Activated CD8-positive, alpha-beta memory T cell treated with anti-CD3 and anti-CD28 coated beads for 36 hours (primary cell): ENCODE results near the gene DDB1. TPM values are rescaled to one million over a fixed set of nuclear protein-coding genes. Genes with fewer than 3 reads are reported as not detected.
"Not testable (repeated sequence)": the region's sequence is repeated elsewhere in the genome, so short reads cannot be mapped to it uniquely, and the experiment has no call there.

ENCODE experiments used
- CTCF ChIA-PET: fragments of 350-600 bp; sonication (Branson Sonifier 250); formaldehyde crosslinking; loops from one replicate; lab custom pipeline; 2021; ENCODE audit warnings: antibody characterized with exemption; lab: Charles Lee
- POLR2A ChIA-PET: fragments of 350-600 bp; sonication (Branson Sonifier 250); formaldehyde crosslinking; loops from one replicate; lab custom pipeline; 2021; ENCODE audit warnings: antibody characterized with exemption; lab: Charles Lee
- total RNA-seq, 2 experiments: library from RNA; stranded (reverse); gene quantifications; one replicate each; pipeline ENCODE4 v1.2.3, GENCODE V29; 2021

The DDB1 gene
- total RNA-seq, 2 experiments from 2014 or later: 312 to 319 TPM

DNA sequence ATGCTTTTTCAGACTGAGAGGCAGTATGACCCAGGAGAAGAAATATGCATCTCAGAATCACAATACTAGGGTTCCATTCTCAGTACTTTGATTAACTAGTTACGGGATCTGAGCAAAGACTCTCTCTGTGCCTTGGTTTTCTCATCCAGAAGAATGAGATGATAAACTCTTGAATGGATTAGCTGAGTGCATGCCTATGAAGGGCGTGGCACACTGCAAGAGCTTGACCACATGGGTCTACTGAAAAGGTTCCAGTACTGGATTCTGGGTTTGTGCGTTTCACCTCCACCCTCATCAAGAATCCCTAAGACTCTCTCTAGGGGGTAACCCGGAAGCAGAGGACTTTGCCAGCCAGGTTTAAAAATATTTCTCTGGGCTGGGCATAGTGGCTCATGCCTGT lies 66.3 kb downstream of the DDB1 start:
- ChIA-PET CTCF (interaction anchor here (2.4 kb wide), 1 partner anchor 12 kb away, joined by 5 read pairs; no protein-coding TSS in a partner anchor), POLR2A (no interaction called here)

DNA sequence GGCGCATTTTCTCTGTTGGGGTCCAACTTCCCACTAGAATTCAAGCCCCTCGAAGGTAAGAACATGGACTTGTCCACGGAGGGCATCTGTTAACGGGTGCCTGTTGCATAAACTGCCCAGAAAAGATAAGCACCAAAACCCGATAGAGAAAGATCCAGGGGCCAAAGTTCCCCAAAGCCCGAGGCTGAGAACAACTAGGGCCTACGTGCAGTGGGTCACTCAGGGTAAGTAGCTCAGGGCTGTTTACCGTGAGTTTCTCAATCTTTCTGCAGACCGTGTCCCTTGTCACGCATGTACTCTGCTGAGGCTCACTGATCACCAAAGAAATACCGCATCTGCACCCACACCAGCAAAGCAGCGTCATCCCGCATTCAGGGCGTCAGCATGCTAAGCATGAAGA lies 67.5 kb downstream of the DDB1 start:
- POLR2A ChIA-PET: no interaction called here
- CTCF ChIA-PET: interaction anchor here (1.2 kb wide), 1 partner anchor 13 kb away, joined by 3 read pairs; no protein-coding TSS in a partner anchor

DNA sequence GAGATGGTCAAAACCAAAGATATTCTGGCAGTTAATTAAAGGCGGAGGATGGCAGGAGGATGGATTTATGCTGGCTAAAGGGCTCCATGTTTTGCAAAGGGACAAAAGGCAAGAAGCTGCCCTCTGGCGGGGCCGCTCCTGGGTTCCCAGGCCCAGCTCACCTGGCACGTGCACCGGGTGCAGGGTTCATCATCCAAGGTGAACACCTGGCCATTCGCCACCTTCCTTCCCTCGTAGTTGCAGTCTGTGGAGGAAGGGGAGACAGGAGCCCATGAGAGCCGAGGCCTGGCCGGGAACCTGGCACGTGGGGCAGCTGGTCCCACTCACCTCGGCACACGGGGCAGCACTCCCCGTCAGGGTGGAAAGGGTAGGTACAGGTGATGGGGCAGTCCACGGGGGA lies 68.1 kb downstream of the DDB1 start:
- ChIA-PET POLR2A (no interaction called here), CTCF (interaction anchor here (1.2 kb wide), 1 partner anchor 13 kb away, joined by 3 read pairs; no protein-coding TSS in a partner anchor)

DNA sequence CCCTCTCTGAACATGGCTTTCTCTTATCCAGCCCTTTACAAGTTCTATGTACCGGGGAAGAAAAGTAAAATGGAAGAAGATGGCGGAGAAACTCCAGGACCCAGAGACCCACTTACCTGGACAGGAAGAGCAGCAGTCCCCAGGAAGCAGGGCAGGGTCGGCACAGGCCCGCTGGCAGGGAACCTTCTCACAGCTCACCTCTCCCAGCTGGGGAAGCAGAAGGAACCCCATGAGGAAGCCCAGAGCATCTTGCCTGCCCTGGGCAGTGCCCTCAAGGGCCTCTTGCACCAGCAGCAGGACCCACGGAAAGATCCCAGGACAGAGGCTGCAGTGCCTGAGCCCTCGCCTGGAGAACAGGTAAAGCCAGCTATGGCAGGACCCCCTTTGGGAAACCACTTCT lies 68.5 kb downstream of the DDB1 start:
- CTCF ChIA-PET: no interaction called here
- POLR2A ChIA-PET: no interaction called here

DNA sequence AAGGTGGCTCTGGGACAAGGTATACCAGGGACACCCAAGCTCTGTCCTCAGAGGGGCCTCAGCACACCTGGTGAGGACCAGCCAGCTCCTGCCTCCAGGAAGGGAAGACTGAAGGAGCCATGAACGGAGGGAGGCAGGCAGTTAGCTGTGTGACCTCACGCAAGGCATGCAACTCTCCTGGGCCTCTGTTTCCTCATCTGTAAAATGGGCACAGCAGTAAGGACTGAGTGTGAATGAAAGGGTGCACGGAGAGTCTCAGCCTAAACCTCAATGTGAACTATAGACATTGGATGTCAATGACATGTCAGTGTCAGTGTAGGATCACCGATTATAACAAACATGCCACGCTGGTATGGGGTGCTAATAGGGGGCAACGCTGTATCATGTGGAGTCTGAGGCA lies 73.5 kb downstream of the DDB1 start:
- ChIA-PET CTCF (no interaction called here), POLR2A (no interaction called here)

DNA sequence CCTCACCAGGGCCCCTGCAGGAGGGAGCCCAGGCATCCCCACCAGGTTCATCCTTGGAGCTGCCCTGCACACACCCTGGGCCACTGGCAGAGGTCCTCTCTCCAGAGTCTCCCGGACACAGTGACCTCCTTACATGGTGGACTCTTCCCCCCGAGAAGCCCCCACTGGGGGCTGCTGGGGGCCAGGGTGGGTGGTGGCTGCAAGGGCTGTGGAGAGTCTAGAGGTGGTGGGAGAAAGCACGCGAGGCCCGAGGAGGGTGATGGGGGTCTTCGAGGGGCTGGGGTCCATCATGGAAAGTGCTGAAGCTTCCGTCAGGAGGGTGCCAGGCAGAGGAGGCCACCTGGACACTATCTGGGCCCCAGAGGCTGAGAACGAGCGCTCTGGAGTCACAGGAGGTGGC lies 74.4 kb downstream of the DDB1 start:
- CTCF ChIA-PET: no interaction called here
- POLR2A ChIA-PET: no interaction called here

DNA sequence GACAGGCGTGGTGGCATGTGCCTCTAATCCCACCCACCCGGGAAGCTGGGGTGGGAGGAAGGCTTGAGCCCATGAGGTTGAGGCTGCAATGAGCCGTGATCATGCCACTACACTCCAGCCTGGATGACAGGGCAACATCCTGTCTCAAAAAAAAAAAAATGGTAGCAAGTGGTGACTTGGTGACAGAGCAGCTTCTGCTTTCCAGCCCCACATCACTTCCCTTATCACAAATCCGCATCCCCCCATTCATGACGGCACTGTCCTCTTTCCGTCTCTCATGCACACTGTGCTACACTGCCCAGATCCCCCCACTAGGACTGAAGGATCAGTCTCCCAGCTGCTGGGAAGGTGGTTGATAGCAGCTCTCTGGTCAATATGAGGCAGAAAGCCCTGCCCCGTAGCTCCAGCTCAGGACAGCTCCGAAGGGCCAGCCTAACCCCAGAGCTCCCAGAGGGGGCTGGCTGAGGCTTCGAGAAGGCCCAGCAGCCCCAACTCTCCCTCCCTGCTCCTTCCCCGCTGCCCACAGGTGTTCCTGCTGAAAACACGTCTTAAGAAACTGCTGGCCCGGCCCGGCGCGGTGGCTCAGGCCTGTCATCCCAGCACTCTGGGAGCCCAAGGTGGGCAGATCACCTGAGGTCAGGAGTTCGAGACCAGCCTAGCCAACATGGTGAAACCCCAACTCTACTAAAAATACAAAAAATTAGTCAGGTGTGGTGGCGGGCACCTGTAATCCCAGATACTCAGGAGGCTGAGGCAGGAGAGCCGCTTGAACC lies 76.0 kb downstream of the DDB1 start:
- POLR2A ChIA-PET: no interaction called here
- CTCF ChIA-PET: interaction anchor here (1.2 to 3.9 kb wide), 2 partner anchors 129 to 137 kb away, joined by 3 to 18 read pairs; no protein-coding TSS in a partner anchor

DNA sequence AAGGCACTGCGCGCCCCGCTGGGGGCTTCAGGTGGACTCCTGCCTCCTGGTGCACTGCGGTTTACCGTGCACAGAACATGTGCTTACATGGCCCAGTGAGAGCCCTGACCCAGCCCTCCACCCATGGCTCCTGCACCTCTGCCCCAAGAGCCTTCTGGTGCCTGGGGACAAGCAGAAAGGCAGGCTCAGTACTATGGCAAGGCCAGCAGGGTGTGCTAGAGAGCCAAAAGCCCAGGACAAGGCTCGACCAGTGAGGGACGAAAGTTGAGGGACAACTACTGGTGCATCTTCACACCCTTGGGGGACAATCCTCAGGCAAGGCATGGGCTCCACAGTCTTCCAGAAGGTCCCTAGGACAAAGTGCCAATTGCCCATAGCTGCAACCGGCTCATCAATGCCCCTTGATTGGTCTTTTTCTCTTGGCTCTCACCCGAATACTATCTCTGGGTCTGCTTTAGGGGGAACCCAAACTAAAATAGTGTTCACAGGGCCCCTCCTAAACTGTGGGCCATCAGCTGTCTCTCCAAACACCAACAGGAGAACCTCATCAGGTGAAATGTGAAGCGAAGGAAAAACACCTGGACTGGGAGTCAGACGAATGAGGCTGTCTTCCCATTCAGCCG lies 78.4 kb downstream of the DDB1 start:
- POLR2A ChIA-PET: no interaction called here
- CTCF ChIA-PET: interaction anchor here (0.6 to 3.9 kb wide), 12 partner anchors 9 to 131 kb away, joined by 3 to 18 read pairs (median 3); partner anchors contain the start of genes CYB561A3 and VWCE

DNA sequence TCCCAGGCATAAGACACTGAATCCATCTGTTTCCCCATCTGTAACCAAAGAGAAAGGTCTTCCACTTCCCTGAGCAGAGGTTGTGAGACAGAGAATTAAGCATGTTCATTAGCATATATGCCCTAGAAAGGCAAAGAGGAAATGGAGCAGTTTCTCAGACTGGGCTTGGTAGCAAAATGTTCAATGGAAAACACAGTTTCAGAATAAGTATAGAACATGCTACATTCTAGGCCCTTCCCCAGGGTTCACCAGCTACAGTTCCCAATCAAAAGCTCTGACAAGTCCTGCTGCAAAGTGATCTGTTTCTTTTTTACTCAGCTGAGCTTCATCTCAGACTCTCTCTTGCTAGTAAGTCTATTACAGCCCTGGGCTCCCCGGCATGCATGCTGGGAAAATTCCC lies 80.6 kb downstream of the DDB1 start:
- POLR2A ChIA-PET, CTCF ChIA-PET: not testable (repeated sequence)

DNA sequence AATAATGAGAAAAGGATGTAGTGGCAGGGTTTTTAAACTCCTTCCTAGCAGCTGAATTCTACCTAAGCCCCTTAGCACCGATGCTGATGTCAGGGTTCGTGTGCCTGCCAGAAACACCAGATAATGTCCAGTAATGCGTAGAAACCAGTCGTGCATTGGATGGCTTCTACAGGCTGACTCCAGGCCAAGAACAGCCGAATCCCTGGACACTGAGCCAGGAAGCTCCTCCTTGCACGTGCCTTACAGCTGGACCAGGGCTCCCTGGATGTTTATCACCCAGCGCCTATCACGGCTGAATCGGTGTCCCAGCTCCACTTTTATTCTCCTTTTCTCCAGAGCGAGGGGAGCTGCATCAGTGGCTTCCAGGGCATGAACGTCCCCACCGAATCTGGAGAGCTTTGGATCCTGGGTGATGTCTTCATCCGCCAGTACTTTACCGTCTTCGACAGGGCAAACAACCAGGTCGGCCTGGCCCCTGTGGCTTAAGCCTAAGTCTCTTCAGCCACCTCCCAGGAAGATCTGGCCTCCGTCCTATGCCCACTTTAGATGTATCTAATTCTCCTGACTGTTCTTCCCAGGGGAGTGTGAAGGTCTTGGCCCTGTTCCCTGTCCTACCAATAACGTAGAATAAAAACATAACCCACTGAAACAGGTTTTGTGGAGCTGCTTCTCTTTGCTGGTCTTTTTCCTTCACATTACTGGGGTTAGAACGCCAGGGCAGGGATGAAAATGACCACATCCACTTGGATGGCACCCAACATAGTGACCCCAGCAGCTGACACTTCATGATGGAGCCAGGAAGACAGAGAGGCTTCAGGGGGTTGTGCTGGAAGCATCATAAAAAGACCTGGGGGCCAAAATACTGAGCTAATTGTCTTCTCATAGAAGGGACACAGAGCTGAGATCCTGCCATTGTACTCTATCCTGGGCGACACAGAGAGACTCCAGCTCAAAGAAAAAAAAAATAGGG lies 81.8 kb downstream of the DDB1 start:
- POLR2A ChIA-PET: not testable (repeated sequence)
- CTCF ChIA-PET: interaction anchor here (1.4 kb wide), 1 partner anchor 266 kb away, joined by 3 read pairs; no protein-coding TSS in a partner anchor

Other genes starting within 250 kb of the DDB1 start
- gene CD5, start 230.6 kb downstream of the DDB1 start, total RNA-seq: 100 to 1,000 TPM; 136 to 150 TPM
- 1 to 10 TPM; 8.9 to 9.7 TPM for gene VPS37C, start 171.7 kb downstream of the DDB1 start, total RNA-seq
- not detected for gene PGA3, start 129.6 kb downstream of the DDB1 start, total RNA-seq
- not detected for gene PGA4, start 110.8 kb downstream of the DDB1 start, total RNA-seq
- gene PGA5, start 91.9 kb downstream of the DDB1 start, total RNA-seq: not detected
- gene VWCE, start 37.8 kb downstream of the DDB1 start, total RNA-seq: 10 to 100 TPM; 11.9 to 12.5 TPM
- 10 to 100 TPM; 68.7 to 70.3 TPM for gene TKFC, start 123 bp upstream of the DDB1 start, total RNA-seq
- 10 to 100 TPM; 44.8 to 55.4 TPM for gene CYB561A3, start 28.8 kb upstream of the DDB1 start, total RNA-seq
- 10 to 100 TPM; 60.8 to 68.8 TPM for gene TMEM138, start 29.3 kb upstream of the DDB1 start, total RNA-seq
- 10 to 100 TPM; 16.9 to 17.3 TPM for gene TMEM216, start 59.5 kb upstream of the DDB1 start, total RNA-seq
- gene CPSF7, start 96.9 kb upstream of the DDB1 start, total RNA-seq: 100 to 1,000 TPM; 112 to 125 TPM
- gene SDHAF2, start 97.0 kb upstream of the DDB1 start, total RNA-seq: 10 to 100 TPM; 44.6 to 45.4 TPM
- not detected for gene LRRC10B, start 175.6 kb upstream of the DDB1 start, total RNA-seq
- under 1 TPM in 1 of 2 experiments, not detected in 1; 0.15 TPM for gene SYT7, start 248.0 kb upstream of the DDB1 start, total RNA-seq